Panc1 (cell line): ENCODE measurements around the gene BCORL1.

Source experiments
- TCF7L2 ChIP-seq: IDR thresholded peaks from 2 replicates; pipeline ENCODE4 v1.6.1; 2011; ENCODE audit warnings: mild to moderate bottlenecking, low read depth, low read length, inconsistent platforms
- TF ChIP-seq, protein P1 (sequence below): fragments of 450-650 bp; IDR thresholded peaks from 2 replicates; pipeline ENCODE4 v1.5.1; 2017; ENCODE audit warnings: mild to moderate bottlenecking

DNA sequence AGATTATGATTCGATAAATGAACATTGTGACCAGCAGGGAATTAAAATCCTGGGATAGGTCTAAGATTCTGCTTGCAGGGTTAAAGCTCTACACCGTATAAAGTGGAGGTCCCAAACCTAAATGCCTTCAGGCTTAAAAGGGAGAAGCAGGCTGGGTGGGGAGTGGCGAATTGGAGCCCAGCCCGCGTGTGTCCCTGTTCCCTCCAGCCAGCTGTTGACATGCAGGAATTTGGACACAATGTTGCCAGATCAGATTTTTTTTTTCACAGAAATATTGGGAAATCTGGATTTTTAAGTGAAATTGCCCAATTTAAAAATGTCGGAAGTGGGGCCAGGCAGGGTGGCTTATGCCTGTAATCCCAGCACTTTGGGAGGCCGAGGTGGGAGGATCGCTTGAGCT is 67.4 kb downstream of the BCORL1 start:
- TF ChIP-seq, protein P1, sequence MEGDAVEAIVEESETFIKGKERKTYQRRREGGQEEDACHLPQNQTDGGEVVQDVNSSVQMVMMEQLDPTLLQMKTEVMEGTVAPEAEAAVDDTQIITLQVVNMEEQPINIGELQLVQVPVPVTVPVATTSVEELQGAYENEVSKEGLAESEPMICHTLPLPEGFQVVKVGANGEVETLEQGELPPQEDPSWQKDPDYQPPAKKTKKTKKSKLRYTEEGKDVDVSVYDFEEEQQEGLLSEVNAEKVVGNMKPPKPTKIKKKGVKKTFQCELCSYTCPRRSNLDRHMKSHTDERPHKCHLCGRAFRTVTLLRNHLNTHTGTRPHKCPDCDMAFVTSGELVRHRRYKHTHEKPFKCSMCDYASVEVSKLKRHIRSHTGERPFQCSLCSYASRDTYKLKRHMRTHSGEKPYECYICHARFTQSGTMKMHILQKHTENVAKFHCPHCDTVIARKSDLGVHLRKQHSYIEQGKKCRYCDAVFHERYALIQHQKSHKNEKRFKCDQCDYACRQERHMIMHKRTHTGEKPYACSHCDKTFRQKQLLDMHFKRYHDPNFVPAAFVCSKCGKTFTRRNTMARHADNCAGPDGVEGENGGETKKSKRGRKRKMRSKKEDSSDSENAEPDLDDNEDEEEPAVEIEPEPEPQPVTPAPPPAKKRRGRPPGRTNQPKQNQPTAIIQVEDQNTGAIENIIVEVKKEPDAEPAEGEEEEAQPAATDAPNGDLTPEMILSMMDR = no peak
- TF ChIP-seq TCF7L2 = no peak
